AG08395 (cell line): ENCODE results near the gene PACS1.
"Not testable (repeated sequence)": the region's sequence is repeated elsewhere in the genome, so short reads cannot be mapped to it uniquely, and the experiment has no call there.

ENCODE experiments used
- DNase-seq: peaks from one replicate; pipeline ENCODE4 v3.0.0; 2012; ENCODE audit warnings: mixed read lengths, low spot score

PACS1 gene

DNA sequence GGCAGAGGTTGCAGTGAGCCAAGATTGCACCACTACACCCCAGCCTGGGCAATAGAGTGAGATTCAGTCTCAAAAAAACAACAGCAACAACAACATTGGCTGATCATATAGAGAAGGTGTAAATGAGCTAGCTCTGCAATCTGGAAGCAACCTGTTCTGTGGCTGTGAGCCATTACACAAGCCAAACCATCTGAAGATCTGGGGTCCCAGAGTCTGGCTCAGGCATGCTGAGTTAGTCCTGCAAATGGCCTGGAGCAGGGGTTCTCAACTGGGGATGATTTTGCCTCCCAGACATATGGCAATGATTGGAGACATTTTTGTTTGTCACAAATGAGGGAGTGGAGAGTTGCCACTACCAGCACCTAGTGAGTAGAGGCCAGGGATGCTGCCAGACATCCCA is 156.0 kb downstream of the PACS1 start:
- DNase-seq: no peak

DNA sequence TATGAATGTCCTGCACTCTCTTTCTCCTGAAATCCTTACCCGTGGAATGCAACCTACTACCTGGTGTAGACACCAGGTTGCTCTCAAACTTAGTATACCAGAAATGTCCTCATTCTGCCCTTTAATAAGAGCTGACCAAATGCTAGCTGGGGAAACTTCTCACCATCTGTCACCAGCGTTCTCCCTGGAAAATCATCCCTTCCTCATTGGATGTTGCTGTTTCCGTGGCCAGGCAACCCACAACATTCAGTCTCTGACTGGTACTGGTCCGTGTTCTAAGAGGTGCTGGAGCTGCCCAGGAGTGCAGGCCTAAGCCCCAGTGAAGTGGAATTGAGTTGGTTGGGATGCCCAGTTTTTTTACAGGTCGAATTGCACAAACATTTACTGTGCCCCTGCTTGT is 157.6 kb downstream of the PACS1 start:
- no peak for DNase-seq

DNA sequence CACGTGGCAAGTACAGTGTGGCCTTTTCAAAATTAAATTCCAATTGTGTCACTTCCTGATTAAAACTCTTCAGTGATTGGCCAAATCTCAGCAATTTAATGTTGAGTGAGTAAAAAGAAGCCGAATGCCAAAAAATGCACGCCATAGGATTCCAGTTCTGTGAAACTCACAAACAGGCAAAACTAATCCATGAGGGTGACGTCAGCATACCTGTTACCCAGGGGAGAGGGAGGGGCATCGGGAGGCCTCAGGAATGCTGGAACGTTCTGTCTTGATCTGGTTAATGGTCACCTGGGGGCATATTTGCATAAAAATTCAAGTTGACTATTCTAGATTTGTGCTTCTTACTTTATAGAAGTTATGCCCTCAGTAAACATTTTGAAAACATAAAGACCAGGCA is 158.4 kb downstream of the PACS1 start:
- no peak for DNase-seq

DNA sequence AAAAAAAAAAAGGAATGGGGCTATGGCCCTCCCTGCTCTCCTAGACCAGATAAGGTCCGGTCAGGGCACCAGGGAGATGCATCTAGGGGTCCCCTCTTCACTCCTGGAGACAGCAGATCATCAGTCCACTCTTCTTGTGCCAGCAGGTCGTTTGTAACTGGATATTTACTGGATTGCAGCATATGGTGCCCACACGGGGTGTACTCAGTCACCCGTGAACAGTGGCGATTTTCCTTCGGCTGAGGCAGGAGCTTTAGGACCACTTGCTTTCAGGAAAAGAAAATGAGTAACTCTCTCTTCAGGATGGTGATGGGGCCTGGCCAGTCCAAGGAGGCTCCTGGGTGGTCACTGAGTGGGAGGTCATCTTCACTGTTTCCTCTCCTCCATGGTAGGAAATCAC is 160.1 kb downstream of the PACS1 start:
- no peak for DNase-seq

DNA sequence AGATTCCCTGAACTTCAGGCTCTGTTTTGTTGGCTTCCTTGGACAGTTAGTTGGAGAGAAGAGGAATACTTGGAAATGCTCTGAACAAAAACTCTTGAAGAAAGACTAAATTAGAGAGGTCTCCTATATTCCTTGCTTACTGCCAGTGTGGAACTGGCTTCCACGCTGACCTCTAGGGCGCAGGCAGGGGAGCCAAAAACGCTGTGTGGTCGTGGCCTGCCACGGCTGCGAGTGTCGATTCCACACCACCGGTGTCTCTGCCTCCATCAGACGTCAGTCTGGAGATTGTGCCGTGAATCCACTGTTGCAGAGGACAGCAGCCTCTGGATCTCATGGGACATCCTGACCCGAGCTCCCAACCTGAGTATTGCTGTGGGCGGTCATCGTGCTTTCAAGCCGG is 160.9 kb downstream of the PACS1 start:
- DNase-seq: no peak

DNA sequence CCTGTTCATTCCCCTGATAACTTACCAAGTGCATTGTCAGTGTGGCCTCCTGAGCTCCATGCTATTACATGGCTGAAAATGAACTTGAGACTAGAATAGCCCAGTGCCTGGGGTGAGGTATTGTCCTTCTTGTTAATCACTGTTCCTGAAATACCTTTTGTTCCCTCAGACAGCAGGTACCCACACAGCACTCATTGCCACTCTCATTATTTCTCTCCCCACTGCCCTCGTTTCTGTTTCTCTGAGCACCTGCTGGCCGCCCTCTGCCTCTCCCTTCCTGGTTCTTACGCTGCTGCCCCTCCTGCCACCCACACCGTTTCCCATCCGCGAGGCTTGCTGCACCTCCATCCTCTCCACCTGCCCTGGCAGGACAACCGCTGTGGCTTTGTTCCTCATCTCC is 161.5 kb downstream of the PACS1 start:
- DNase-seq: no peak

DNA sequence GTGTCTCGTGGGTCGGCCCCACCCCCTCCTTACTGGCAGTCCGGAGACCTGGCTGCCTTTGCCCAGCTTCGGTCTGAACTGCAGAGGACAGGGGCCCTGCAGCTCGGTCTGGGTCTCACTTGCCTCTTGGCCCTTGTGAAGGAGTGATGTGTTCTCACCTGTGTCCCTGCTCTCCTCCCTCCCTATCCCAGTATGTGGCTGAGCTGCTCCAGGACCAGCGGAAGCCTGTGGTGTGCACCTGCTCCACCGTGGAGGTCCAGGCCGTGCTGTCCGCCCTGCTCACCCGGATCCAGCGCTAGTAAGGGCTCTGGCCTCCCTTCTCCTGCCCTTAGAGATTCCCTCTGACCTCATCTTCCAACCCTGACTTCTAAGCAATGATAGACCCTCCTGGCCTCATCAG is 162.7 kb downstream of the PACS1 start:
- DNase-seq: no peak

DNA sequence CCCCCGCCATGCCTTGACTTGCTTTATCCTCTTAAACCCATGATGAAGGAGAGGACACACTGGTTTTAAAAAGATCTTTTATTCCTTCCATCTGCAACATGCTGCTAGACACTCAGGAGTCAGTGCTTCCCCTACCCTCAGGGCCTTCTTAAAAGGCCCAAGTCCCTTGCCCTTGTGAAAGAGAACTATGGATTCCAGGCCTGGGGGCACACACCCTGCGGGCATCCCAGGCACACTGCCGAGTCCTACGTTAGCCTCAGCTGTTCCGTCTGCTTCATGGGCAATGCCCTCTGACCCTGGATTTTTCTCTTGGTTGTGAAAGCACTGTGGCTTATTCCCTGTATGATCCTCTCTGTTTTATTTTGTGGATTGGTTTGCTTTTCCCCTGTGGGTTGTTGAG is 163.2 kb downstream of the PACS1 start:
- no peak for DNase-seq

DNA sequence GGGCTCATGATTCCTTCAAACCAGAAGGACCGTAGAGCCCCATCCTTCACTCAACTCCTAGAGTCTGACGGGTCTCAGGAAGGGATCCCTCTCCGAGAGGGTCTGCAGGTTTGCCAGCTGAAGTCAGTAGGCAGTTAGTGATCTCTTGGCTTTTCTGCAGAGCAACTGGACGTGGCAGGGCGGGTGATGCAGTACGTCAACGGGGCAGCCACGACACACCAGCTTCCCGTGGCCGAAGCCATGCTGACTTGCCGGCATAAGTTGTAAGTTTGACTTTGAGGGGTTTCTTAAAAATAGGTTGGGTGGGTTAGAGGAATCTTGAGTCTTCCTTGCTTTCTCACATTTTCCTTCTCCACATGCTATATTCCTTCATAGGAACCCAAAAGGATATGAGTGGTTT is 165.1 kb downstream of the PACS1 start:
- DNase-seq: no peak

DNA sequence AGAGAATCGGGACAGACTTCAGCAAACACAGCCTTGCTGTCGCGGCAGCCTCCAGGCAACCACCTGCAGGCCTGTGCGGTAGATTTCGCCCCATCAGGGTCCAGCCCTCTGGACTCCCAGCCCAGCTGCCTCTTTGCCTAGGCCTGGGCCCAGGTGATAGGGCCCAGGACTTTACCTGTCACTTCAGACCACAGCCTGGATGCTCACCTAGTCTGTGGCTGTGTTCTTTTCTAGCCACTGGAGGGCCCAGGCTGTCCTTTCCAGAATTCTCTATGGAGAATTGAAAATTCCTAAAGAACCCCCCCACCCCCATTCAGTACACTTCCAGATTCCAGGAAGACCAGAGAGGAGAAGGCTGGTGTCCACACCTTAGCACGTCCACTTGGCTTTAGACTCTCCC is 167.8 kb downstream of the PACS1 start:
- no peak for DNase-seq

DNA sequence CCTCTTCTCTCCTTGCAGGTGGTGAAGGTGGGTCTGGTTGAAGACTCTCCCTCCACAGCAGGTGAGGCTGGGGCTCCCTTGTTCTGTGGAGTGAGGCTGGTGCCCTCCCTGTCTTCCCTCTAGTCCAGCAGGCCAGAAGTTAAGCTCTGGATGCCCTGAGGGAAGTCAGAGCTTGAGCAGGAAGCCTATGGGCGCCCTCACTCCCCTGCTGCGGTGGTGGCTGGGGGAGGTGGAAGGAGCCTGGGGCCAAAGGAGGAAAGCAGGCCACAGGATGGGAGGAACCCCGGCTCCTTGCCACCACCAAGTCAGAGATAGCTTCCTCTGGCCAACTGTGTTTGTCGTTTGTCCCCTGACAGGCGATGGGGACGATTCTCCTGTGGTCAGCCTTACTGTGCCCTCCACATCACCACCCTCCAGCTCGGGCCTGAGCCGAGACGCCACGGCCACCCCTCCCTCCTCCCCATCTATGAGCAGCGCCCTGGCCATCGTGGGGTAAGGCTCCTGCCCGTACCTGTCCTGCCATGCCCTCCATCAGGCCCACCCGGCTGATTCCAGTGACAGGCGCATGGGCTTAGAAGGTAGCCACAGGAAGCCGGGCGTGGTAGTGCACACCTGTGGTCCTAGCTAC is 168.8 kb downstream of the PACS1 start:
- no peak for DNase-seq

DNA sequence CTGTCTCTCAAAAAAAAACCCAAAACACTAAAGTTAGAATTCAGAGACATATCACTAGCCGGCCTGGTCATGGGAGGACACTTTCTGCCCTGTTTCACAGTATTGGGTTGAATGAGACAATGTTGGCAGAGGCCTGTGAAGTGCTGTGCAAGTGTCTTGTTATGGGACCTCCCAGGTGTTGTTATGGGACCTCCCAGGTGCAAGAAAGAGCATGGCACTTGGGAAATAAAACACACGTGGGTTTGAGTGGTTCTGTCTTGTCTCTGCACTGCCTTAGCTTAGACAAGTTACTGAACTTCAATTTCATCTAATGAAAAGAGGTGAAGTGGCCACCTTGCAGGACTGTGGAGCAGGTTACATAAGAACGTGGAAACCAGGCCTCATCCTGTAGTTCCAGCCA is 169.4 kb downstream of the PACS1 start:
- DNase-seq: no peak

DNA sequence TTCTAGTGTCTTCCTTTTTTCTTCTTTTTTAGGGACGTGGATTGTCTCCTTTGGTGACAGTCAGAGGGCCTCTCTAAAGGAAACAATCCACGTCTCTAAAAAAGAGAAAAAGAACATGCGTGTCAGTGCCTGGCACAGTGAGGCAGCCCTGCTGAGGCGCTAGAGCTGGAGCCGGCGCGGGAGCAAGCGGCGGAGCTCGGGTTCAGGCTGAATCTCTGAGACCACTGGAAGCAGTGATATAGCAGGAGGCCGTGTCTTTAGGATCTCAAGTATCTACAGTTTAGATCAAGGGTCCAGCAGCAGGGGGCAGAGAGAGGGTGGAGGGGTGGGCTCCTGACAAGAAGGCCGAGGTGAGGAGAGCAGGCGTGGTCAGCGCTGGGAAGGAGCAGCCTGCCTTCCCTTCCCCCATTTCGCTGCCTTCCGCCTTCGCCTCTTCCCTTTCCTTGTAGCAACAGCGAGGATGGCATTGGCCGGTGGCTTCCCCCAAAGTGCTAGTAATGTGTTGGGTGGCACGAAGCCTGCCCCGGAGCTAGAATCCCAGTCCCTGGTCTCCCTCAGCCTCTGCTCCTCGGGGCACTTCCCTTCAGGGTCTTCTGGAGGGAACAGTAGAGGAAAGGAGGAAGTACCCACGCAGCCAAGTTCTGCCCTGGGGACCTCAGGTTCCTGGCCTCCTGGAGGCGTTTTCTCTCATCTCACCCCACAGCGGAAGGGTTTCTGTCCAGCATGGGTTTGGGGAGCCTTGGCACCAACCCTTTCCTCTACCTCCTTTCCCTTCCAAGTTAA is 170.1 kb downstream of the PACS1 start:
- no peak for DNase-seq

DNA sequence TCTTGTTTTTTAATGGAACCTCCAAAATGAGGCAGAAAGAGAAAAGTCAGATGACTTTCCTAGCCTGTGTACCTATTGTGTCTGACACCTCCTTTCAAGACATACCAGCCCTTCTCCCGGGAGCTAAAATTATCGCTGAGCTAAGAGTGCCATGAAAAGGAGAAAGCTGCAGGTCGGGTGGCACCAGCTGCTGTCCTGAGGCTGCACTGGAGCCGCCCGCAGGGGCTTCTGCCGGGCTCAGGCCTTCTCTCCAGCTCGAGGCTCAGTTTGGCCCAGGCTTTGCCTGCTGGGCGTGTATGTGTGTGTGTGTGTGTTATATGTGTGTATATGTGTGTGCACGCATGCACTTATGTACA is 170.7 kb downstream of the PACS1 start:
- DNase-seq: no peak

DNA sequence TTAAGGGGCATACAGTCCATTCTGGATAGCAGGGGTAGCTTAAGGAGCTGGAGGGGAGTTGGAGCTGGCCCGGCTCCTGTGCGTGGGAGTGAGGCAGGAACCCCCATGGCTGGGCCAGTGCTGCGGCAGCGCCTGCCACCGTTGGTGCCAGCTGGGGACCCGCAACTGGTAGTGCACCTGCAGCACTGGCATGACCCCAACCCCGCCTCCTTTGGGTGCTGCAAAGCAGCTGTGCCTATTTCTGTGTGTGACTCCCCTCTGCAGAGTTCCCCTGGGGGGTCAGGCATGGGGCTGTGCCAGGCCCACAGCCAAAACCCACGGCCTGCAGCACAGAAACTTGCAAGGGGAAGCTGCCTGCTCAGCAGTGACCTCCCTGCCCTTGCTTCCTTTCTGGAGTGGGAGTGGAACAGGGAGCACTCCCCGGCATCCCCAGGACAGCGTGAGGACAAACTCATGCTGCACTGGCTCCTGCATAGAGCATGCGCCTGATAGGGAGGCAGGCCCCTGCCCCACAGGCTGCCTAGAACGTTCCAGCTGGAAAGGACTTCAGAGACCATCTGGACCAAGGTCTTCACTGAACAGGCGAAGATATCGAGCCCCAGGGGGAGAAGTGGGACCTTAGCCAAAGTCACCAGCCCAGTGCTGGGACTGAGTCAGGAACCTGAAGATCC is 172.2 kb downstream of the PACS1 start:
- DNase-seq: no peak

DNA sequence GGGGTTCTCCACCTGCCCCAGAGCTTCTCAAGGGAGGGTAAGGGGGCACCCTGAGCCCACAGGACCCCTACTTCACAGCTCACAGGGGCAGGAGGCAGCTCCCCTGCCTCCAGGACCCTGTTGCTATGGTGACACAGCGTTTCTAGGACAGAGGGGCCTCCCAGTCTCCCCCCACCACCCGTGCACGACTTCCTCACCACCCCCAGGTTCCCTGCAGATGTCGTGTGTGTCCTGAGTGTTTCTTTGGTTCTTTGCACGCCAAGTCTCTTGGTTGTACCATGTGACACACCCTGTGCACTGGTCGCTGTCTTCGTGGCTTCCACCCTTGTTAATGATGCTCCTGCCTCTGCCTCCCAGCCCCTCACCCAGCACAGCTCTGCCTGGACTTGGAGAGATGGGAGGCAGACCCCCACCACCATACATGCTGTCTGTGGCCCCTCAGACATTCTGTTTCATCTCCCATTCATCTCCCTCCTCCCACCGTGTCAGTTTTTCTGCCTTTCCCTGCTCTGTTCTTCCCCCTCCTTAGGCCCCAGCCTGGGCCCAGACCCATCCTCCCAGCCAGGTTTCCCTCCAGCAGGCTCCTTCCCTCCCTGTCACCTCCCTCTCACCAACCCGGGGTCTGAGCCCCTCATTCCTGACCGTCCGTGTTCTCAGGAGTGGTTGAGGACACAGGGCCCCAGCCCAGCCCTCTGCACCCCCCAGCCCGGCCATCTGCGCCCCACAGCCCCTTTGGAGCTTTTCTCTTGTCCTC is 173.9 kb downstream of the PACS1 start:
- DNase-seq: no peak

DNA sequence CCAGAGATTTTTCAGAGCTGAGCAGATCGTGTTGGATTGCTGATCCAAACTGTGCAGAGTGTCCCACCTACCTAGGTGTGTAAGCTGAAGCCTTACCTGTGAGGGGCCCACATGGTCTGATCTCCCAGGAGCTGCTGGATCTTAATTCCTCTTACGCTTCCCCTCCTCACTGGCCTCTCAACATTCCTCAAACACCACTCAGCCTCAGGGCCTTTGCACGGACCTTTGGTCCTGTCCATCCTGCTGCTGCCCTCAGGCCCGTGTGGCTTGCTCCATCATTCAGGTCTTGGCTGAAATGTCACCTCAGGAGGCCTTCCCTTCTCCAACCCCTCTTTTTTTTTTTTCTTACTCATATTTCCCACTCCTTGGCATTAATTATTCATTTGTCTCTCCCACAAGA is 177.2 kb downstream of the PACS1 start:
- DNase-seq: no peak

DNA sequence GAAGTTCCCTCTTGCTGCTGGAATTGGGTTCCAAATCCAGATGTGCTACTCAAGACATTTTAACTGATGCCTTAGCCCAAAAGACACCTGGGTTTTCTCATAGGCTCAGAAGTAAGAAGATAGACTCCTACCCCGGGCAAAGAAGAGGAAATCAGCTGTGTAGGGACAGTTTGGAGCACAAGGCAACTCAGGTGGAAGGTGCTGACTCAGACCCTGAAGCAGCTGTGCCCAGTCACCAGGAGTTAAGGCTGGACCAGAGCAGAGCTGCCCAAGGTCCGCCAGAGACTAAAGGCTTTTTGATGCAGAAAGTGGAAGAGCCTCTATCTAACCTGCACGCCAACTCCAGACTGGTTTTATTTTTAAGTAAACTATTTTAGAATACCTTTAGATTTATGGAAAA is 177.7 kb downstream of the PACS1 start:
- DNase-seq: no peak

DNA sequence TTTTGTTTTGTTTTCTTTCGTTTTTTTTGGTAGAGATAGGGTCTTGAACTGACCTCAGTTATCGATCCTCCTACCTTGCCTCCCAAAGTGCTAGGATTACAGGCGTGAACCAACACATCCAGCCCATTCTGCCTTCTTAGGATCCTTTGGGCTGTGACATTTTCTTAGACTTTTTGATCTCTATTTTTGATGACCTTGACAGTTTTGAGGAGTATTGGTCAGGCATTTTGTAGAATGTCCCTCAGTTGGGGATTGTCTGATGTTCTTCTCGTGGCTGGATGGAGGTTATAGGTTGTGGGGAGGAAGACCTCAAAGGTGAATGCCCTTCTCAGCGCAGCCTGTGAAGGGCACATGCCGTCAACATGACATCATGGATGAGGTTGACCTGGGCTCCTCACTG is 178.8 kb downstream of the PACS1 start:
- DNase-seq: no peak

DNA sequence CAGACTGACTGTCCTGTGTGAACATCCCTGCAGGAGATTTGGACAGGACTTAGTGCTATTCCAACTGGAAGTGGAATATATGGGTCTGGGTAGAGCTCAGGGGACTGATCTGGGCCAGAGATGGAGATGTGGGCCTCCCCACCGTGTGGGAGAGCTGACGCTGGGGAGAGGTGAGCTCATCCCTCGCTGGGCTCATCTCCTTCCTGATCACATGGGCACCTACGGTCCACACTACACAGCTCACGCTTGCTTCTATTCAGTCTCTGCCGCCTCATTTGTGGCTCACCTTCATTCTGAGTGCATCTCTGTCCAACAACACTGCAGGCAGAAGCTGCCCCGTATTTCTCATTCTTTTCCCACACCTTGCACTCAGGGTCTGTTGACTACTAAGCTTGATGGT is 181.7 kb downstream of the PACS1 start:
- no peak for DNase-seq

DNA sequence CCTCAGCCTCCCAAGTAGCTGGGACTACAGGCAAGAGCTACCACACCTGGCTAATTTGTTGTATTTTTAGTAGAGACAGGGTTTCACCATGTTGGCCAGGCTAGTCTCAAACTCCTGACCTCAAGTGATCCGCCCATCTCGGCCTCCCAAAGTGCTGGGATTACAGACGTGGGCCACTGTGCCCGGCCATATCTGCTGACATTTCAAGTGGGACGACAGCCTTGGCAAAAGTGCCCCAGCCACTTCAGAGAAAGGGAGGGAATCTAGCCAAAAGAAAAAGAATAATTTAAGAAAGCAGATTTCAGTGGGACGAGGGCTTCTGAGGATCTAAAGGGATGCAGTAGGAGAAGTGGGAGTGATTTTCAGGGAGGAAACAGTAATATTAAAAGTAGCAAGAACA is 183.0 kb downstream of the PACS1 start:
- not testable (repeated sequence) for DNase-seq

DNA sequence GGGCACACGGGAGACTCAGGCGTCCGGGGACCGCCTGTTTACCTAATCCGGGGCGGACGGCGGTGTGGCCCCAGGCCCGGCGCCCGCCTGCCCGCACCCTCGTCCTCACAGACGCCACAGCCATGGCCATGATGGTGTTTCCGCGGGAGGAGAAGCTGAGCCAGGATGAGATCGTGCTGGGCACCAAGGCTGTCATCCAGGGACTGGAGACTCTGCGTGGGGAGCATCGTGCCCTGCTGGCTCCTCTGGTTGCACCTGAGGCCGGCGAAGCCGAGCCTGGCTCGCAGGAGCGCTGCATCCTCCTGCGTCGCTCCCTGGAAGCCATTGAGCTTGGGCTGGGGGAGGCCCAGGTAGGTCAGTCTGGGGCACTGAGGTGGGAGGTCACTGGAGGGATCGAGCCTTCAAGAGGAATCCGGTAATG is 188.4 kb downstream of the PACS1 start:
- DNase-seq: no peak

DNA sequence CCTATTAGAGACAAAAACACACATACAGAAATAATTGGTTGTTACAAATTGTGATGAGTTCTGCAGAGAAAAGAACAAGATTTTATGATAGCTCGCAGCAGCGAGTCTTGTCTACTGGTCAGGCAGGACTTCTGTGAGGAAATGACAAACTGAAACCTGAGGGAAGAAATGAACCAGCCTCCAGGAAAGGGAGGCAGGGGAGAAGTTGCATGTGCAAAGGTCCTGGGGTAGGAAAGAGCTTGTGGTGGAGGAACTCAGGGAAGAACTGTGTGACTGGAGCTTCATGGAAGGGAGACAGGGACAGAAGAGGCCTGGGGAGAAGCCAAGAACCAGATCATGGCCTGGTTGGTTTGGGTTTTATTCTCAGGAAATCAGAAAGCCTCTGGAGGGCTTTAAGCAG is 189.2 kb downstream of the PACS1 start:
- DNase-seq: no peak
